AG04450 (cell line): ENCODE measurements around the gene PRDM10. TPM values are rescaled to one million over a fixed set of nuclear protein-coding genes. Genes with fewer than 3 reads are reported as not detected.

Source experiments
- CTCF ChIA-PET: fragments of 300-600, 350-600 bp; formaldehyde crosslinking; extraction: SDS; loops from one replicate; lab custom pipeline; 2022; ENCODE audit warnings: antibody characterized with exemption, inconsistent platforms; lab: Charles Lee
- POLR2A ChIA-PET: fragments of 350-600 bp; formaldehyde crosslinking; extraction: SDS; loops from one replicate; lab custom pipeline; 2021; ENCODE audit warnings: antibody characterized with exemption, inconsistent platforms; lab: Yijun Ruan, JAX
- DNase-seq: peaks from one replicate; pipeline ENCODE4 v3.0.0-alpha.2; 2011; ENCODE audit warnings: low read depth, low spot score
- H3K27ac ChIP-seq: one replicate; pipeline ENCODE4 v1.5.1; 2012; ENCODE audit warnings: low read depth, low read length, control low read depth
- H3K27me3 ChIP-seq: one replicate; pipeline ENCODE4 v1.6.0; 2012; ENCODE audit warnings: low read length; ENCODE audit not compliant: control insufficient read depth, insufficient read depth
- H3K4me3 ChIP-seq: 2 replicates; pipeline ENCODE4 v1.5.1; 2011; ENCODE audit warnings: mild to moderate bottlenecking, low read depth, low read length, control low read depth
- H3K9me3 ChIP-seq: 2 replicates; pipeline ENCODE4 v1.5.1; 2012; ENCODE audit warnings: low read length; ENCODE audit not compliant: control insufficient read depth, insufficient read depth
- polyA plus RNA-seq: library from polyadenylated mRNA; depleted of rRNA; stranded (reverse); fragments of >200 nt; gene quantifications from 2 replicates; pipeline ENCODE4 v1.2.3, GENCODE V29; 2011
- TF ChIP-seq, protein P1 (sequence below): IDR thresholded peaks from 2 replicates; pipeline ENCODE4 v1.5.1; 2011; ENCODE audit warnings: low read depth, low read length, control low read depth, inconsistent platforms

The PRDM10 gene
- polyA plus RNA-seq, 1 experiment = 3.9 TPM

DNA sequence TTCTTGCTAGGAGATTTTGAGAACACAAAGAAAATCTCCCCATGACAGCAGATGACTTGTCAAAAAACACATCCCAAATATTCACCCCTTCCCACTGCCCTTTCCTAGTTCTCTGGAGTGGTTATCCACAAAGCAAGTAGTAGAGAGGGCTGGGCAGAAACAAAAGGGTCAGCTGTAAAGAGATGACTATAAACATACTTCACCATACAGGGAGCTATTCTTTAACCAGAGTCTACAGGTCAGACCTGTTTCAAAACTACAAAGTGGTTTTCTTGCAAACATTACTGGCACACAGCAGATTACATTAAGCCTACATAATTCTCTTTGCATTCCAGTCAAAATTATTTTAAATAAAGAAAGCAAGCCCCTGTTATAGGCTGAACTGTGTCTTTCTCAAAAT is 59.6 kb downstream of the PRDM10 start:
- TF ChIP-seq, protein P1, sequence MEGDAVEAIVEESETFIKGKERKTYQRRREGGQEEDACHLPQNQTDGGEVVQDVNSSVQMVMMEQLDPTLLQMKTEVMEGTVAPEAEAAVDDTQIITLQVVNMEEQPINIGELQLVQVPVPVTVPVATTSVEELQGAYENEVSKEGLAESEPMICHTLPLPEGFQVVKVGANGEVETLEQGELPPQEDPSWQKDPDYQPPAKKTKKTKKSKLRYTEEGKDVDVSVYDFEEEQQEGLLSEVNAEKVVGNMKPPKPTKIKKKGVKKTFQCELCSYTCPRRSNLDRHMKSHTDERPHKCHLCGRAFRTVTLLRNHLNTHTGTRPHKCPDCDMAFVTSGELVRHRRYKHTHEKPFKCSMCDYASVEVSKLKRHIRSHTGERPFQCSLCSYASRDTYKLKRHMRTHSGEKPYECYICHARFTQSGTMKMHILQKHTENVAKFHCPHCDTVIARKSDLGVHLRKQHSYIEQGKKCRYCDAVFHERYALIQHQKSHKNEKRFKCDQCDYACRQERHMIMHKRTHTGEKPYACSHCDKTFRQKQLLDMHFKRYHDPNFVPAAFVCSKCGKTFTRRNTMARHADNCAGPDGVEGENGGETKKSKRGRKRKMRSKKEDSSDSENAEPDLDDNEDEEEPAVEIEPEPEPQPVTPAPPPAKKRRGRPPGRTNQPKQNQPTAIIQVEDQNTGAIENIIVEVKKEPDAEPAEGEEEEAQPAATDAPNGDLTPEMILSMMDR = no peak
- Histone ChIP-seq H3K9me3 (no peaks in the 10 kb centered on the region), H3K27ac (no peak overlapping the region), H3K4me3 (no peak overlapping the region), H3K27me3 (no peaks in the 10 kb centered on the region)
- CTCF ChIA-PET = interaction anchor here (1.3 to 2.2 kb wide), 2 partner anchors 19 to 189 kb away, joined by 3 to 9 read pairs; no protein-coding TSS in a partner anchor
- POLR2A ChIA-PET = no interaction called here
- DNase-seq = no peak

DNA sequence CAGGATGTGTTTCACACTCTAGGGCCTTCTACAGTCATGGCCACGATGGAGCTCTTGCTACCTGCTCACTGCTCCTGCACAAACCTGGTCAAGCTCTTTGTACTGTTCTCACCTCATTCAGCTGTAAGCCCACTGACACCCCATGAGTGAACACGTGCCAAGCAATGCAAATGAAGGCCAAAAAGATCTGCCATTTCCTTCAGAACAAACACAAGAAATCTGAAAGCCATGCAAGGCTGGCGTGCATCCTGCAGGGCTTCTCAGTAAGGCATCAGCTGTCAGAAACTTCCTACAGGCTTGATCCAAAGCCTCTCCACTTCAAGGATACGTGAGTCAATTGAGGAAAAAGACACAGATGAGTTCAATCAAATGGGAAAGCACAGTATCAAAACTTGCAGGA is 63.1 kb downstream of the PRDM10 start:
- no peak overlapping the region for H3K4me3 ChIP-seq
- TF ChIP-seq, protein P1 = no peak
- ChIA-PET POLR2A (no interaction called here), CTCF (interaction anchor here (0.5 to 2.0 kb wide), 4 partner anchors 10 to 194 kb away, joined by 3 to 12 read pairs (median 3); no protein-coding TSS in a partner anchor)
- H3K9me3 ChIP-seq = no peaks in the 10 kb centered on the region
- H3K27ac ChIP-seq = no peak overlapping the region
- H3K27me3 ChIP-seq = no peaks in the 10 kb centered on the region
- no peak for DNase-seq

DNA sequence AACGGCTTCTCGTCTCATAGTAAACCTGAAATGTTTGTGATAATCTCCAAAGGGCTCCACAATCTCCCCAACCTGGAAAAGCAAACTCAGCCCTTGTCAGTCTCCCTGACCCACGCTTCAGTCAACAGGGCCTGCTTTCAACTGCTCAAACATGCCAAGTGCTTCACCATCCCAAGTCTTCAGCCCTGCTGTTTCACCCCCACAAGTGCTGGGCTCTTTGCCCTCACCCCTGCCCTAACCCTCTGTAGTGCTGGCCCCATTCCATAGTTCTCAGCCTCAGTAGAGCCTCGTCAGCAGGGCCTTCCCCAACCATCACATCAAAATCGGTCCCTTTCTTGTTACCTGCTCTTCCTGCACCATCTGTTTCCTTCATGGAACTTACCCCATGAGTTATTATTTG is 63.9 kb downstream of the PRDM10 start:
- no peak overlapping the region for H3K27ac ChIP-seq
- TF ChIP-seq, protein P1 = no peak
- no peak overlapping the region for H3K4me3 ChIP-seq
- DNase-seq = no peak
- no peaks in the 10 kb centered on the region for H3K27me3 ChIP-seq
- ChIA-PET POLR2A (no interaction called here), CTCF (interaction anchor here (2.0 kb wide), 1 partner anchor 193 kb away, joined by 12 read pairs; no protein-coding TSS in a partner anchor)
- no peaks in the 10 kb centered on the region for H3K9me3 ChIP-seq

DNA sequence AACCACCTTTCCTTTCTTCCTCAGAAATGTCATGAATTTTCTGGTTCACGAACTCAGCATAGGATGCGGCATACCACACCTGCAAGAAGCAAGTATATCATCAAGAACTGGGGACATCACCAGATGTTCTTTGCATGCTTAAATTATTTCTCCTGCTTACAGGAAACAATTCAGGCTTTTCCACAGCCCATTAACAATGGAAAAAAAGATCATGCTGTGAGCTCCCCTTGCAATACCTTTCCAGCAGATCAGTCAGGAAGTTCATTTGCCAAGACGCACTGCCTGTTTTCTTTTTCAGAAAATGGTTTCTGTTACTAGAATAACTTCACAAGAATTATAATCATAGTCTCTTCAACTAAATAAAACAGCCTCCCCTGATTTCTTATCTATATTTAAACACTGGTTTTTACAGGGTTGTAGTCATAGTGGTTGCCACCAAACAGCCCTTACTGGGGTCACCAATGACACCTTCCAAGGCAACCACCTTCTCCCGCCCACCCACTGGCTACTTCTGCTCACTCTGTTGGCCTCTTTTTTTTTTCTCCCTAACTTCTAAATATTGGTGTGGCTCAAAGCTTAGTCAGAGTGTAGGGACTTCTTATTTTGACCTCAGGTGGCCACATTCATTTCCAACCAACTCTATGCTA is 64.9 kb downstream of the PRDM10 start:
- no peak for DNase-seq
- Histone ChIP-seq H3K27ac (no peak overlapping the region), H3K27me3 (no peaks in the 10 kb centered on the region), H3K9me3 (no peaks in the 10 kb centered on the region), H3K4me3 (no peak overlapping the region)
- ChIA-PET CTCF (interaction anchor here (0.7 kb wide), 1 partner anchor 195 kb away, joined by 3 read pairs; no protein-coding TSS in a partner anchor), POLR2A (no interaction called here)
- TF ChIP-seq, protein P1 = no peak

DNA sequence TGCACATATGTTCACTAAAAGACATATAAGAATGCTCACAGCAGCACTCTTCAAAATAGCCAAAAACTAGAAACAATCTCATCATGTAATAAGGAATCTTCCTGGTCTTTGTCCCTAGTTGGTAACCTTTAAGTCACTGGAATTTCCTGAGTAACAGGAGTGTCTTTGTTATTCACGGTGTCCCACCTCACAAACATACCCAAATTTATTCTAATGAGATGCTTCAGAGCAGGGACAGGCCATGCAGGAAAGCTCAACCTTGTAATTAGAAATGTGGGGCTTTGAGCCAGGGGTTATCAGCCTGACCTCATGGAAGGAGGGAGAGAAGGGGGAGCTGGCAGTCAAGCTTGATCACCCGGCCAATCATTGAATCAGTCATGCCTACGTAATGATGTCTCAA is 66.9 kb downstream of the PRDM10 start:
- H3K9me3 ChIP-seq = no peaks in the 10 kb centered on the region; the same call in 1 of the 2 replicates
- no peak overlapping the region for H3K27ac ChIP-seq
- no peak overlapping the region for H3K4me3 ChIP-seq
- TF ChIP-seq, protein P1 = no peak
- CTCF ChIA-PET = interaction anchor here (0.8 to 3.0 kb wide), 5 partner anchors 10 to 197 kb away, joined by 3 to 11 read pairs (median 4); no protein-coding TSS in a partner anchor
- POLR2A ChIA-PET = no interaction called here
- DNase-seq = no peak
- no peaks in the 10 kb centered on the region for H3K27me3 ChIP-seq
